ENCODE results near the gene LMAN1L.

DNA sequence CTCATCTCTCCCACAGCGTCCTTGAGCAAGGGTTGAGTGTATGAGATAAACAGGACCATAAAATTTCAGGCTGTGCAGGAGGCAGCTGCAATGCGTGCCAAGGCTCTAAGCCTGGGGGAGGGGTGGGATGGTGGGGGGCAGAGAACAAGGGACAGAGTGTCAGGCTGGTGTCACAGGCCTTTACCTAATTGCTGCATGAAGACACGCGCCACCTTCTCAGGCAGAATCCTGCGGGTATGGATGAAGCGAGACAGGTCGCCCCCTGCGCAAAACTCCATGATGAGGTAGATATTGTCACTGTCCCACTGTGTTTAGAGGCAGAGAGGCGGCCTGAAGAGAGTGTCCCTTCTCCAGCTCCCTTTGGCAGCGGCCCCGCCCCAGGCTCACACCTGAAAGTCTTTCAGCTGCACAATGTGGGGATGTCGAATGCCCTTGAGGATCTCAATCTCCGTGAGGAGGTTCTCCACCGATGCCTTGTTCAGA, 29.3 kb downstream of the LMAN1L start:
- TF ChIP-seq, protein P1, sequence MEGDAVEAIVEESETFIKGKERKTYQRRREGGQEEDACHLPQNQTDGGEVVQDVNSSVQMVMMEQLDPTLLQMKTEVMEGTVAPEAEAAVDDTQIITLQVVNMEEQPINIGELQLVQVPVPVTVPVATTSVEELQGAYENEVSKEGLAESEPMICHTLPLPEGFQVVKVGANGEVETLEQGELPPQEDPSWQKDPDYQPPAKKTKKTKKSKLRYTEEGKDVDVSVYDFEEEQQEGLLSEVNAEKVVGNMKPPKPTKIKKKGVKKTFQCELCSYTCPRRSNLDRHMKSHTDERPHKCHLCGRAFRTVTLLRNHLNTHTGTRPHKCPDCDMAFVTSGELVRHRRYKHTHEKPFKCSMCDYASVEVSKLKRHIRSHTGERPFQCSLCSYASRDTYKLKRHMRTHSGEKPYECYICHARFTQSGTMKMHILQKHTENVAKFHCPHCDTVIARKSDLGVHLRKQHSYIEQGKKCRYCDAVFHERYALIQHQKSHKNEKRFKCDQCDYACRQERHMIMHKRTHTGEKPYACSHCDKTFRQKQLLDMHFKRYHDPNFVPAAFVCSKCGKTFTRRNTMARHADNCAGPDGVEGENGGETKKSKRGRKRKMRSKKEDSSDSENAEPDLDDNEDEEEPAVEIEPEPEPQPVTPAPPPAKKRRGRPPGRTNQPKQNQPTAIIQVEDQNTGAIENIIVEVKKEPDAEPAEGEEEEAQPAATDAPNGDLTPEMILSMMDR (IDR thresholded peaks at IDR 0.05) = no peak
- no peak for TF ChIP-seq POLR2A (IDR thresholded peaks at IDR 0.05)
